Choroid plexus epithelial cell (primary cell): ENCODE measurements around the gene PLK1.
A peak's percentile ranks its signal among the peaks of the same experiment; 100 is the strongest.
"Not testable (repeated sequence)": the region's sequence is repeated elsewhere in the genome, so short reads cannot be mapped to it uniquely, and the experiment has no call there.

Experiments
- DNase-seq: peaks from one replicate; pipeline ENCODE4 v3.0.0-alpha.2; 2010; ENCODE audit warnings: low read depth
- H3K4me3 ChIP-seq: 2 replicates; pipeline ENCODE4 v1.5.1; 2011; ENCODE audit warnings: low read depth, mild to moderate bottlenecking, control low read depth, low read length, moderate library complexity
- TF ChIP-seq, protein P1 (sequence below): conservative IDR thresholded peaks from 2 replicates; pipeline ENCODE4 v1.5.1; 2011; ENCODE audit warnings: low read depth, mild to moderate bottlenecking, control low read depth, inconsistent platforms, low read length, moderate library complexity

The PLK1 gene

DNA sequence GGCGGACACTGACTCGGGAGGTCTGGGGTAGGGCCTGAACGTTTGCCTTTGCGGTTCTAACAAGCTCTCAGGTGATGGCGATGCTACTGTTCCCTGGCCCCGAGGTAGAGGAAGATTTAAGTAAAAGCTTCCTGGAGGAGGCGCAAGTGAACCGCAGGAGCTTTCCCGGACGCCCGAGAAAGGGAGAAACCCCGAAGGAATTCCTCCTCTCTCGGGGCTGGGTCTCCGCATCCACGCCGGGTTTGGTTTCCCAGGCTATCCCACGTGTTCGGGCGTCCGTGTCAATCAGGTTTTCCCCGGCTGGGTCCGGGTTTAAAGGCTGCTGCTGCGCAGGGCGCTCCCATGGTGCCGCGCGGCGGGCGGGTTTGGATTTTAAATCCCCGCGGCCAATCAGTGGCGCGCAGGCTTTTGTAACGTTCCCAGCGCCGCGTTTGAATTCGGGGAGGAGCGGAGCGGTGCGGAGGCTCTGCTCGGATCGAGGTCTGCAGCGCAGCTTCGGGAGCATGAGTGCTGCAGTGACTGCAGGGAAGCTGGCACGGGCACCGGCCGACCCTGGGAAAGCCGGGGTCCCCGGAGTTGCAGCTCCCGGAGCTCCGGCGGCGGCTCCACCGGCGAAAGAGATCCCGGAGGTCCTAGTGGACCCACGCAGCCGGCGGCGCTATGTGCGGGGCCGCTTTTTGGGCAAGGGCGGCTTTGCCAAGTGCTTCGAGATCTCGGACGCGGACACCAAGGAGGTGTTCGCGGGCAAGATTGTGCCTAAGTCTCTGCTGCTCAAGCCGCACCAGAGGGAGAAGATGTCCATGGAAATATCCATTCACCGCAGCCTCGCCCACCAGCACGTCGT is at the start of gene PLK1:
Gene PLK1, plus strand, starts transcription at position 460 of the 844 bp plus-strand sequence. Its CDS starts 44 bp downstream, at position 504.
- DNase-seq: peak; percentile 83
- peak within 1 kb of the TSS; percentile 71 for H3K4me3 ChIP-seq
- TF ChIP-seq, protein P1, sequence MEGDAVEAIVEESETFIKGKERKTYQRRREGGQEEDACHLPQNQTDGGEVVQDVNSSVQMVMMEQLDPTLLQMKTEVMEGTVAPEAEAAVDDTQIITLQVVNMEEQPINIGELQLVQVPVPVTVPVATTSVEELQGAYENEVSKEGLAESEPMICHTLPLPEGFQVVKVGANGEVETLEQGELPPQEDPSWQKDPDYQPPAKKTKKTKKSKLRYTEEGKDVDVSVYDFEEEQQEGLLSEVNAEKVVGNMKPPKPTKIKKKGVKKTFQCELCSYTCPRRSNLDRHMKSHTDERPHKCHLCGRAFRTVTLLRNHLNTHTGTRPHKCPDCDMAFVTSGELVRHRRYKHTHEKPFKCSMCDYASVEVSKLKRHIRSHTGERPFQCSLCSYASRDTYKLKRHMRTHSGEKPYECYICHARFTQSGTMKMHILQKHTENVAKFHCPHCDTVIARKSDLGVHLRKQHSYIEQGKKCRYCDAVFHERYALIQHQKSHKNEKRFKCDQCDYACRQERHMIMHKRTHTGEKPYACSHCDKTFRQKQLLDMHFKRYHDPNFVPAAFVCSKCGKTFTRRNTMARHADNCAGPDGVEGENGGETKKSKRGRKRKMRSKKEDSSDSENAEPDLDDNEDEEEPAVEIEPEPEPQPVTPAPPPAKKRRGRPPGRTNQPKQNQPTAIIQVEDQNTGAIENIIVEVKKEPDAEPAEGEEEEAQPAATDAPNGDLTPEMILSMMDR: peak; percentile 66

DNA sequence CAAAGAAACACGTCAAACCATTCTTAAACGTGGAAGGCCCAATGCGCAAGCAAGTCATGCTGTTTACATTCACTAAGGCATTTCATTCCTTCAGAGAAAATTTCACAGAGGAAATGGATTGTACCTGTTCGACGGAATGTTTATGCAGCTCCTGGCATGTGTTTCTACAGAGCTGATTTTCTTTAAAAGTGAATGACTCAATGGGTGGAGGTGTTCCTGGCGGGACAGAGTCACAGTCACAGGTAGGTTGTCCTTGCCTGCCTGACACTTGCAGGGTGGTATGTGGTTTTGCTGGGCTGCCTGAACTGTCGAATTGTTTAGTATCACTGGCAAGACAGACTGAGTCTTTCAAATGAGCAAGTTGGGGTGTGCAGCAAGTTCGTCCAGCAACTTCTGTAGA is 49.2 kb upstream of the PLK1 start:
- no peak overlapping the region for H3K4me3 ChIP-seq
- no peak for DNase-seq
- TF ChIP-seq, protein P1: no peak

DNA sequence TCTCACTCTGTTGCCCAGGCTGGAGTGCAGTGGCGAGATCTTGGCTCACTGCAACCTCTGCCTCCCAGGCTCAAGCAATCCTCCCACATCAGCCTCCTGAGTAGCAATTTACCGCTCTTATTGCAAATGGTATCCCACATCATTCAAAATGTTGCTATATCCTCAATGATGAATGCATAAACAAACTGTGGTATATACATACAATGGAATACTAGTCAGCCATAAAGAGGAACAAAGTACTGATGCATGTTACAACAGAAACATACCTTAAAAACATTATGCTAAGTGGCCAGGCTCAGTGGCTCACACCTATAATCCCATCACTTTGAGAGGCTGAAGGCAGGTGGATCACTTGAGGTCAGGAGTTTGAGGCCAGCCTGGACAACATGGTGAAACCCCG is 46.8 kb upstream of the PLK1 start:
- not testable (repeated sequence) for DNase-seq, H3K4me3 ChIP-seq

DNA sequence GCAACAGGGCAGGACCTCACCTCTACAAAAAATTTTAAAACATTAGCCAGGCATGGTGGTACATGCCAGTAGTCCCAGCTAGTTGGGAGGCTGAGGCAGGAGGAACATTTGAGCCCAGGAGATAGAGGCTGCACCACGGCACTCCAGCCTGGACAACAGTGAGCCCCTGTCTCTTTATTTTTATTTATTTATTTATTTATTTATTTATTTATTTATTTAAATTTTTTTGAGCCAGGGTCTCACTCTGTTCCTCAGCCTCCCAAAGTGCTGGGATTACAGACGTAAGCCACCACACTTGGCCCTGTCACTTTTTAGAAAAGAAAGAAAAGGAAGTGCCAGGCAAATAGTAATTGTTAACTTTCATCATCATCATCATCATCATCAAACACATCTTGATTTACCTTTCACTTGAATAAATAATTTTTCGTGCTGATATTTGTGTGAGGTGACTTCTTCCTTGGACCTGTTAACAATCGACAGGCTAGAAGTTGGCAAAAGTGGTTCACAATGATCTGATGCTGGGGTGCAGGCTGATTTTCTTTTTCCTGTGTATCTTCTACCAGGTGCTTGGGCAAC is 44.1 kb upstream of the PLK1 start:
- TF ChIP-seq, protein P1: no peak
- H3K4me3 ChIP-seq: no peak overlapping the region
- no peak for DNase-seq

DNA sequence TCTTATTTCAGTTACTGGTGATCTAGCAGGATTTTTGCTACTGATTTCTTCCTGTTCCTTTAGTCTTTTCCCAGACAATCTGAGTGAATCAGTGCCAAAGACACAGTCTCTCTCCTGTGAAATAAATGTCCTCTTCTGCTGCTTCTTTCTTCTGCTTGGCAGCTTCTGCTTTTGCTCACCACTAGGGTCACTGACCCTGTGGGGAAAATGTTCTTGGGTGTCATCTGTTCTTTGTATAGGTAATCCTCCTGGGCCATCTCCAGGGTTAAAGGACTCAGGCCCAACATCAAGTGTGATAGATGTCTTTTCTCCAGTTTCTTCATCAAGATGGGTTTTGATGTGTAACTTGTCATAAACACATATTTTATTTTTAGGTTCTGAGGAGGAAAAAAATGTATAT is 42.7 kb upstream of the PLK1 start:
- TF ChIP-seq, protein P1: no peak

DNA sequence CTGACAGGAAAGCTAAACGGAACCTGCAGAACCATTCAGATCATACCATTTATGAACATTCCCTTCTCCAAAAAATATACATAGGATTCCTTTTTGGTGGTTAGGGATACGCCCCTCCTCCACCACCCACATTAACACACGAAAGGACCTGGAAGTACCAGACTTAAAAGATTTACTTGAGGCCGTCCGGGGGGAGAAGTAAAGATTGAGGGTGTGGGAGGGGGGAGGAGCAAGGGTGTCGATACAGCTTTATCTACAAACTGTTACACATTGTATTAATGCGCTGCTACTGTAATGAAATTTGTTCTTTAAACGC is 38.1 kb upstream of the PLK1 start:
- TF ChIP-seq, protein P1: no peak
- DNase-seq: peak; percentile 6
- H3K4me3 ChIP-seq: peak overlapping the region; percentile 80

More for the DNA sequence above, 42.7 kb upstream of the PLK1 start:
- DNase-seq: no peak
- no peak overlapping the region for H3K4me3 ChIP-seq

DNA sequence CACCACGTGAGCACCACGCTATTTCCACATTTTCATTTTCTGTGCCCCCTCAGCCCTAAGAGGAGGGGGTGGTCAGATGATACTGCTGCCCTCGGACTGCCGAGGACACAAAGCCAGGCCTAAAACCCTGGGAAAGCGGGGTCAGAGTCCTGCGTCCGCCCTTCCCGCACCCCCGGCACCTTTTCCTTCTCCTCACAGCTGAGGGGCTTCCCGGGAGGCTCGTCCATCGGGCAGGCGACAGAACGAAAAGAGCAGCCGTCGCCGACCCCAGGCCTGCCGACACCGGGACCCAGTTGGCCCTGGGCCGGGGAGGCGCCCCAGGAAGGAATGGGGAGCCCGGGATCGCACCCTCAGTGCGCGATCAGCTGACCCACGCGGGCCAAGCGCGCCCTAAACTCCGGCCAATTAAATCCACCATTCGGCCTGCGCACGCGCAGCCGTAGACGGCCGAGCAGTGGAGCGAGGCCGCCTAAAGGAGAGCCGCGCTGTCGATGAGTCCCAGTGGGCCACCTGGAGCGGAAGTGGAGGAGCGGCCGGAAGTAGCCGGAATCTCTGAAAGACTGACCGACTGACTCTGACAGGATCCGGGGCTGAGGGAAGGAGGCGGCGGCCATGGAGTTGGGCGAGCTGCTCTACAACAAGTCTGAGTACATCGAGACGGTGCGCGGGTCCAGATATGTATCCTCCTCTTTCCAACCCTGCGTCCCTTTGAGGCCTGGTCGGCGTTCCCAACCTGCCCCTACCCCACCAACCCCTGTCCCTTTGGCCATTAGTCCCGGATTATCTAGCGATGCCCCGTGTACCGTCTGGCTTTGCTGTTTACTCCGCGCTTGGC is 37.5 kb upstream of the PLK1 start, which contains the start of the genes DCTN5 and PALB2:
Gene DCTN5, plus strand, starts transcription at position 536 of the 835 bp plus-strand sequence. Its CDS starts 77 bp downstream, at position 613.
Gene PALB2, minus strand, starts transcription at position 380 of the 835 bp plus-strand sequence. Its CDS starts 153 bp downstream, at position 227.
- peak; percentile 95 for DNase-seq
- H3K4me3 ChIP-seq: peak within 1 kb of the TSS; percentile 80
- TF ChIP-seq, protein P1: no peak
